Testis (tissue), 2 donors: ENCODE data around the gene FRAS1.

Experiments used
- CTCF ChIP-seq, 3 experiments: fragments of 450-650 bp in 2 of 3; fragments of 200-600 bp in 1 of 3; sonication (generic) in 1 of 3; IDR thresholded peaks; one replicate each; pipeline ENCODE4 v1.5.1; 2016 to 2019; ENCODE audit warnings: antibody characterized with exemption in 3 of 3, mild to moderate bottlenecking in 2 of 3, moderate library complexity in 1 of 3
- POLR2A ChIP-seq: fragments of 450-650 bp; IDR thresholded peaks from one replicate; pipeline ENCODE4 v1.6.1; 2017; ENCODE audit warnings: antibody characterized with exemption, mild to moderate bottlenecking, moderate library complexity

GRCh38 chr4:78331965-78332364, 274.8 kb downstream of the FRAS1 start:
- TF ChIP-seq POLR2A (no peak), CTCF (IDR thresholded peaks at IDR 0.05) (no peak)
